CD1c-positive myeloid dendritic cell (primary cell): ENCODE data around the gene VAV2.

Source experiments
- DNase-seq: peaks from one replicate; pipeline ENCODE4 v3.0.0-alpha.2; 2016; ENCODE audit errors: extremely low spot score

The VAV2 gene

DNA sequence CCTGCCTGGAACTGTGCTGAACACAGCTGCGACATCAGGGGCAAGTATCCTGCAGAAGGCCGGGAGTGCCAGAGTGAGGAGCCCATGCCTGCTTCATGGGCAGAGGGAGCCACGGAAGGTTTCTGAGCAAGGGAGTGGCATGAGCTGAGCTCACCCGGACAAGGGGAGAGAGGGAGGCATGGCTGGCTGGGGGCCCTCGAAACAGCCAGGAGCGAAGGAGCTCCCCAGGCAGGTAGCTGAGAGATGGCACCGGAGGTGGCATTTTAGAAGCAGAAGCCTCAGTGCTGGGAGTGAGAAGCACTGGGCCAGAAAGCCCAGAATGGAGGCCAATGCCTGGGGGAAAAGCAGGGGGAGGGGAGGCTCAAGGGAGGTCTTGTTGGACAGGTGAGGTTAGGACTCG, 197.1 kb downstream of the VAV2 start:
- no peak for DNase-seq

GRCh38 chr9:133794016-133794760, 197.9 kb downstream of the VAV2 start:
- DNase-seq, result no peak

GRCh38 chr9:133793471-133793870, 198.7 kb downstream of the VAV2 start:
- no peak for DNase-seq

- peak; percentile 94 for DNase-seq
Measured at GRCh38 chr9:133792721-133793470, 199.2 kb downstream of the VAV2 start.

- no peak for DNase-seq
Measured at GRCh38 chr9:133791735-133792649, 200.1 kb downstream of the VAV2 start.

DNA sequence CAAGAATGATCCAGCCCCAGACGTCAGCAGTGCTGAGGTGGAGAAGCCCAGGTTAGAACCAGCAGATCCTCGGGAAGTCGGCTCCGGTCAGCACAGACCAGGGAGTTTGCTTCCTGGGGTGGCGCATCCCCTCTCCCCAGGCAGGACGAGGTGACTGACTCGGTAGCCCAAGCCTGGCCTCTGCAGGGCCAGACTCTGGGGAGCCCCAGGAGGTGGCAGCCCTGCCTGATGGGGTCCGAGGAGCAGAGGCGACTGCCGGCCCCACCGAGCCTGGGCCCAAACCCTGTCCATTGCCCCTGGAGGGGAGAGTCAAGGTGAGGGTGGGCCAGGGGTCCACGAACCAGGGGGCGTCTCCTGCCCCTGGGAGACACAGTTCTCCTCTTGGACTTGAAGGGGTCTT, 201.1 kb downstream of the VAV2 start:
- no peak for DNase-seq

GRCh38 chr9:133789778-133790177, 202.3 kb downstream of the VAV2 start:
- DNase-seq, result no peak

DNA sequence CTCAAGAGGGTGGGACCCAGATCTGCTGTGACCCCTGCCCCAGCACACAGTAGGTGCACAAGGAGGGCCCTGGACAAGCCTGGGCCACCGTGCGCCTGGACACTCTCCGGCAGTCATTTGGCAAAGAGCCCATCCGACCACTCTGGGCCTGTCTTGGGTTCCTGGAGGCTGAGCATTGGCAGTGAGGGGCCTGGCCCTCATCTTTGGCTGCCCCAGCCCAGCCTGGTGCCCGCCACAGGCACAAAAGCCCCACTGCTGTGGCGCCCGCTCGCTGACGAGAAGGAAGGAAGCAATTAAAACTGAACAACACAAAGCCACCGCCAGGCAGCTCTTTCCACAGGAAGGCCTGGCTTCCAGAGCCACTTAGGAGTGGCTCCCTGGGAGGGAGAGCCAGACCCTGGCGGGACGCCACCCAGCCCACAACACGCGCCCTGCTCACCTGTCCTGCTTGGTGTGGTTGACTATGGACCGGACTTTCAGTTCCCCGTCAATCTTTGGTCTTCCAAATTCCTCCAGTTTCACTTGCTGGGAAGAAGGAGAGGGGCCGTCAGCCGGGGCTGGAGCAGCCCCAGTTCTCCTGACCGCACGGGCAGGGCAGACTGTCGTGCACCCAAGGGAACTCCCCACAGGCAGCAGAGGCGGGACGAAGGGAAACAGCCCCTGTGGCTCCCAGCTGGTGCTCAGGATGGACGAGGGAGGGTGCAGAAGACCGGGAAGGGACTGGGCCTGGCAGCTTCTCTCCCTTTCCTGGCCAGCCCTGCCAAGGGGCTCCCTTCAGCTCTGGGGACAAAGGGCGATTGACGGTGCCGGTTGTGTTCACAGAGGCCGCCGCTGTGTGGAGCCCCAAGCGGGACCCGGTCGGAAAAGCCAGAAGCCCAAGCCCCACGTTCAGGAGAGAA, 203.1 kb downstream of the VAV2 start:
- peak; percentile 20 for DNase-seq

- DNase-seq, result no peak
Measured at GRCh38 chr9:133788045-133788818, 203.9 kb downstream of the VAV2 start.

DNA sequence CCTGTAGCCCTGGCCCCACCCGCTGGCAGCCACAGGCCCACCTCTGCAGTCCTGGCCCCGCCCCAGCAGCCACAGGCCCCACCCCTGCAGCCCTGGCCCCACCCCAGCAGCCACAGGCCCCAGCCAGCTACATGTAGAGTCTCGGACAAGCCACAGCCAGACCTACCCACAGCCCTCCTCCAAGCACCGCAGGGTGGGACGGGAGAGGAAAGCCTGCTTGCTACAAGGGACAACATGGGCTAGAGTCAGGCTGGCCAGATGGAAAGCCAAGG, 204.4 kb downstream of the VAV2 start:
- peak; percentile 28 for DNase-seq

DNA sequence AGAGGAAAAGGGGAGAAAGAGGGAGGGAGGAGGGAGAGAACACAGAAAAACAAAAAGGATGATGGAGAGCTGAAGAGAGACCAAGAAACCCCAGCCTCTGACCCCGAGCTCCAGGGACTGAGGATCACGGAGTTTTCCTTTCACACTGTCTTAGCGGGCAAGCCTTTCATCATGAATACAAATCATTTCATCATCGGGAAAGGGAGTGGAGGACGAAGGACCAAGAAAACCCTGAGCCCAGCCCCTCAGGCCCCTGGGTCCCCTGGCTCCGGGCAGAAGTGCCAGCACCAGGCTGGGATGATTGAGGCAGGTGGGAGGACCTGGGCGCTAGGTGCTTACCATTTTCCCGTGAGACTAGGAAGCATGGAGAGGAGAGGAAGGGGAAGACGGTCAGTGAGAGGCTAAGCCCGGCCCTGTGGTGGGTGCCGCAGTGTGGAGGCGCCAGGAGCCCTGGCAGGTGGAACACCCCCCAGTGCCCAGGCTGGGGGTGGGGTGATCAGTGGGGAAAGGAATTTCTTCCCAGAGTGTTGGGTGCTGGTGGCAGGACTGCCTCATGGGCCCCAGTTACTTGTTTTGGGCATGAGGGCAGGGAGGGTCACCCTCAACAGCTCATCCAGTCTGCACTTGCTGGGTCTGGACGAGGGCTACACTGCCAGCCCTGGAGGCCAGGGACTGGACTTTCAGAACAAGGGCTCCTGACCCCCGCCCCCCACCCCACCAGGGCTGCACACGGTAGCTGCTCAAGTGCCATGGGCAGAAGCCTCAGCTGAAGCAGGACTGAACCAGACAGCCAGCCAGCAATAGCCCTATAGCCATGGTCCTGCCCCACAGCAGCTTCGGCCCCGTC, 205.0 kb downstream of the VAV2 start:
- DNase-seq, result no peak

DNA sequence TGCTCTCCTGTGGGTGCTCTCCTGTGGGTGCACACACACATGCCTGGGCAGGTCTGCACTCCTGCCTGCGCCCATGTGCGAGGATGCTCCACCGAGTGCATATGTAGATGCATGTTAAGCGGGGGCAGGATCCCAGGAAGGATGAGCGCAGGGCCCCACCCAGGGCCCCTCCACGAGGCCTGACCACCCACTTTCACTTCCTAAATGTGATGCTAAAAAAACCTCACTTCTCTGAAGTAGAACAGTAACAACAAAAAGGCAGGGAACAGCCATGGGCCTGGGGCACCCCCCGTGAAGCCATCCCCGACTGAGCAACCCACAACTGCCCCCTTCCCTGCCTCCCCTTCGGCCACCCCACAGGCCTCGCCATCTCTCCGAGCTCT, 205.8 kb downstream of the VAV2 start:
- DNase-seq, result peak; percentile 73

GRCh38 chr9:133785753-133786370, 206.3 kb downstream of the VAV2 start:
- no peak for DNase-seq

DNA sequence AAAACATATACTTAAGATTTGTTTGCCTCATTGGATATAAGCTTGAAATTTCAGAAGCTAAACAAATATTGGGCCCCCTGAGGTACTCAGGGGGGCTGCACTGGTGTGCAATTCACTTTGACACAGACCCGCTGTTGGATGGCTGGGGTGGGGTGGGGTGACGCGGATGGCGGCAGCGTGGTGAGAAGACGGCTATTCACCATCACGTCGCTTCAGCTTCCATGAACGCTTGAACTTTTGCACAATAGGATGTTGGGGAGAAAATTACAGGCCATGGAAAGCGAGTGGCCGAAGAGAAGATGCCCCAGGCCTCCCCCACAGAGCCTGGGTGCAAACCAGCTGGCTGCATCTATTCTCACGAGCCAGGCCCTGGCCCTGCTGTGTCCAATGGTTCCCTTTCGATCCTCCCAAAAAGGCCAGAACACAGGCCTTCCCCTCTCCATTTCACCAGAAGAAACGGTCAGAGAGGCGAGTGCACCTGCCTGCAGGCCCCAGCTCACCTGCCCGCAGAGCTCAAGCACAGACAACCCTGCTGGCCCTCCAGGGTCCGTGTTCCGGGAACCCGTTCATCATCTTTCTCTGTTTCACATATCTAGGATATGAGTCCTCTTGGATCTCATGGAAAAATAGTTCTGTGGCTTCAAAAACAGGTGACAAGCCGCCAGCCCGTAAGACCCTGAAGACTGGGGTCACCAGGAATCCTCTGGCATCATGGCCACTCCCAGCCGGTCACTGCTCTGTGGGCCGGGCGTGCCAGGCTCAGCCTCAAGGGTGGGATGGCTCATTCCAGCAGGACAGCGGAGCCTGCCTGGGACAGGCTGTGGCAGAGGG, 207.2 kb downstream of the VAV2 start:
- no peak for DNase-seq

DNA sequence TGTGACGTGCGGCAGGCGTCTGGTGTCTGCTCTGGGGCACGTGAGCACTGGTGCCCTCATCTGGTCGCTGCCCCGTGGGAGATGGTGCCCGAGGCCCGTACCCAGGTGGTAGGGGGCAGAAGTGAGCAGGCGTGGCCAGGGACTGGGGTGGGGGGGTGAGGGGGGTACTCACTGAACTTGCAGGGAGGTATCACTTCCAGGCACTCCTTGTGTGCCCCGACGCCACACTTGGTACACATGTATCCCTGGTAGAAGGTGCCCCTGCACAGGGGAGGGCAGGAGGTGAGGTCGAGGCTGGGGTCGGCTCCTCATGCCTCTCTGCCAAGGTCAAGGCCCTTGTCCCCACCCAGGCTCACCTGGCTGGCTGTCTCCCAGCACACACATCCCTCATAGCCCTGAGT, 208.8 kb downstream of the VAV2 start:
- no peak for DNase-seq

DNA sequence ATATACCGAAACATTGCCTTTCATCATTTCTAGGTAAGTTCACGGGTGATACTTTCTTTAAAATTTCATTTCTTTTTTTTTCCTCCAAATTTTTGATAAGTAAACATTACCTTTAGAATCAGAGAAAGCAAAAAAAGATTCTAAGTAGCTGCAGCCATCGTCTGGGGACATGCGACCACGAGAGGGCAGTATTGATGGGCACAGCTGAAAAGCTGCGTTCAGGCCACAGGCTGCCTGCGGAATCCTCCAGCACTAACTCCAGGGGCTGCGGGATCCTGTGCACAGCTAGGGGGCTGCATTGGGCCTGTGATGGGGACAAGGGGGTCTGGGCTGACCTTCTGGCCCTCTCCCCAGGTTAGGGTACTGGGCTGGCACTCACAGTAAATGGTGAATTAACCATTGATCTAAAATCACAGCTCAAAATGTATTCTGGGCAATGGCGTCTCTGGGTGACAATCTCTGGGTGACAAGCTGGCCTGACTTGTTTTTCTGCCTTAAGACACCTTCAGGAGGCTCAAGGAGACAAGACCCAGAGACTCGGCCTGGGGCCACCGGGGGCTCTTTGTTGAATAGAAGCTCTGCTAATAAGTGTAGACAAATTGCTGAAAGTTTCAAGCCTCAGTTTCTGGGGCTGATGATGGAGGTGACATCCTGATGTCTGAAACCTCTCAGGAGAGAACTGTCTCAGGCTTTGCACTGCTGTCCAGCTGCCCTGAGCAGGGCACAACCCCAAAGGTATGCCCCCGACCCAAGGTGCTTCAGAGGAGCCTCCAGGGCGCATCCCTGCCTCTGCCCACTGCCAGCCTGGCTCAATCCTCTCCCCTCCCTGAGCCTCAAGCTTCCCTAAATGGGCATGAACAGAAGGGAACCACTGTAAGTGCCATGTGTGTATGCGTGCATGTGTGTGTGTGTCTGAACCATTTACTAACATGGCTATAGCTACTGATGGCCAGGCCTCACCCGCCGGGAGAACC, 209.7 kb downstream of the VAV2 start:
- peak; percentile 69 for DNase-seq

GRCh38 chr9:133781828-133782135, 210.3 kb downstream of the VAV2 start:
- DNase-seq, result no peak
